GM12872 (cell line): ENCODE data around the gene VIPR2.

Experiments used
- TF ChIP-seq, protein P1 (sequence below): IDR thresholded peaks from 3 replicates; pipeline ENCODE4 v1.5.1; 2011; ENCODE audit warnings: low read depth, mild to moderate bottlenecking, low read length, moderate library complexity; ENCODE audit not compliant: insufficient read depth

The VIPR2 gene

GRCh38 chr7:159095979-159096411 lies 48.7 kb downstream of the VIPR2 start:
- TF ChIP-seq, protein P1, sequence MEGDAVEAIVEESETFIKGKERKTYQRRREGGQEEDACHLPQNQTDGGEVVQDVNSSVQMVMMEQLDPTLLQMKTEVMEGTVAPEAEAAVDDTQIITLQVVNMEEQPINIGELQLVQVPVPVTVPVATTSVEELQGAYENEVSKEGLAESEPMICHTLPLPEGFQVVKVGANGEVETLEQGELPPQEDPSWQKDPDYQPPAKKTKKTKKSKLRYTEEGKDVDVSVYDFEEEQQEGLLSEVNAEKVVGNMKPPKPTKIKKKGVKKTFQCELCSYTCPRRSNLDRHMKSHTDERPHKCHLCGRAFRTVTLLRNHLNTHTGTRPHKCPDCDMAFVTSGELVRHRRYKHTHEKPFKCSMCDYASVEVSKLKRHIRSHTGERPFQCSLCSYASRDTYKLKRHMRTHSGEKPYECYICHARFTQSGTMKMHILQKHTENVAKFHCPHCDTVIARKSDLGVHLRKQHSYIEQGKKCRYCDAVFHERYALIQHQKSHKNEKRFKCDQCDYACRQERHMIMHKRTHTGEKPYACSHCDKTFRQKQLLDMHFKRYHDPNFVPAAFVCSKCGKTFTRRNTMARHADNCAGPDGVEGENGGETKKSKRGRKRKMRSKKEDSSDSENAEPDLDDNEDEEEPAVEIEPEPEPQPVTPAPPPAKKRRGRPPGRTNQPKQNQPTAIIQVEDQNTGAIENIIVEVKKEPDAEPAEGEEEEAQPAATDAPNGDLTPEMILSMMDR = no peak

DNA sequence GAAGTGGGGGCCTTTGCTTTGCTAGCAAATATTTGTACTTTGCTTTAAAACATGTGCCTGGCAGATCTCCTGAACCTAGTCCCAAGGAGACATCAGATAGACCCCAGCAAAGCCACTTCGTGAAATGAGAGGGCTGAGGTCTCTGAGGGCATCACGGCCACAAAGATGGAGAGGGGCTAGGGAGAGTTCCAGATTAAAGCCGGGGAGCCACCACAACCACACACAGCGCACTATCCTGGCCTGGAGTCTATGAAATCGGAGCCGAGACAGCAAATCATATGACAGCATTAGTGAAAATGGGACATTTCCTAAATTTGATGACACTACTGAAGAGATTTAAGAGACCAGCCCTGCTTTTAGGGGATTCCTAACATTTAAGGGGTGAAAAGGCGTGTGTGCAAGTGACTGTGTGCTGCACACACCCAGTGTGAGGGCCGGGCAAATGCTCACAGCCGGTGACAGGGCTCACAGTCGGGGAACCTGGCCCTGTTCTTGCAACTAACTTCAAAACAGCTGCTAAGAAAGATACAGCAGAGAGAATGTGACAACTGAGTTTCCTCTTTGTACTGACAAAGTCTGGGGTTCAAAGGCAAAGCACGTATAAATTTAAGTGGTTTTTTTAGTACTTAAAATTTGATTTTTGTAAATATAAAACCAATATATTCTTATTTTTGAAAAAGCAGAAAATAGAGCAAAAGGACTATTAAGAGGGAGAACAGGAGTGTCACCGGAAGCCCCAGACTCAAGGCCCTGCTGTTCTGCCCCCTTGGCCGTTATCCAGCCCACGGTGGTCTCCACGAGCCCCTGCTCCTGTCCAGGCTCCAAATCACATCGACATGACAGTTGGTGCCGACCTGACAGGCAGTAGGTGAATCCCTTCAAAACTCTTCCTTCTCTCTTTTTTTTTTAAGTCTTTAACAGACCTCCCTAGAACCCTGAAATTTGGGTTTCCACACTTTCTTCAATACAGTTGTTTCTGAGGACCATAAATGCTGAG lies 49.5 kb downstream of the VIPR2 start:
- TF ChIP-seq, protein P1 = no peak

DNA sequence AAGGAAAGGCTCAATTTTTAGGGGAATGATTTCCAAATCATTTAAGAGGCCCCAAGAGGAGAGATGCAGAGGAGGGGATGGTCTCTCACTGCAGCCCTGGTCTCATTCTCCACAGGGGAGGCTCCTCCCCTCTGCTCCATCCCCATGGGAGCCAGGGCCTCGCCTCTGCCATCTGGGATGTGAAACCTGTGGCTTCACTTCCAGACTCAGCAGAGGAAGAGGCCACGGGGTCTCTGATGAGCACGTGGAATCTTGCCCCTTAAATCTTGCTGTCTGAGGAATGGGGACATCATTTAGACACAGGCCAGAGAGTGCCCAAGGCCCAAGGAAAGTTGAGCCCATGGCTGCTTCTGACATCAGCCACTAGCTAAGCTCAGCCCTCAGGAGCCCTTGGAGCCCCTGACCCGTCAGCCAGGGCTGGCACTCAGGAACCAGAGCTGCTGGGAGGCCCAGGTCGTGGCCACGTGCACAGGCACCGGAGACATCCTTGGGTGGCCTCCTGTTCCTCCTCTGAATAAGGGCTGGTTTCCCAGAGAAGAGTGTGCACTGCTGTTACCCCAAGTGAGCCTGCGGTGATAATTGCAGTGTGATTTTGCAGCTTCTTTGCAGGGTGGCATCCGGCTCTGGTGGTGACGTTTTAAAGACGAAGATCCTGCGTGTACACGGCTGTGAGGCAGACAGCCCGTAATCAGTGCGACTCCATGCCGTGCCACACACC lies 50.5 kb downstream of the VIPR2 start:
- TF ChIP-seq, protein P1 = no peak

DNA sequence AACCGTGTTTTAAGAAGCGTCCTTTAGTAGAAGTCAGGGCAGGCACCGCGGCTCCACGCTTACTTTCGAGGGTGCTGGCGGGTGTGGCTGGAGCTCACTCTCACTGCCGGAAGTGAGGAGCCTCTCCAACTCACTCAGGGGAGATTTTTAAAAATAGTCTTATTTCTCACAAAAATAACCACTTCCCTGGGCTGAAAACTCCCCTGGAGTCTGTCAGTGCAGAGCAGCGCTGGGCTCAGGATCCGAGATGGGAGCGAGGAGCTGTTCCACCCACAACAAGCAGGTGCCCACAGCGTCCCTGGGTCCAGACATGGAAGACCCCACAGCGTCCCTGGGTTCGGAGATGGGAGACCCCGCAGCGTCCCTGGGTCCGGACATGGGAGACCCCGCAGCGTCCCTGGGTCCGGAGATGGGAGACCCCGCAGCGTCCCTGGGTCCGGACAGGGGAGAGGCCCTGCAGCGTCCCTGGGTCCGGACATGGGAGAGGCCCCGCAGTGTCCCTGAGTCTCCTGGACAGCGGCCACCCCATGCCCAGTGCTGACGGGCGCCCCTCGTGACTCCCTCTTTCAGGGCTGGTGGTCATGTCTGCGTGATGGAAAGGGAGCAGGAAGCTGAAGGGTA lies 51.2 kb downstream of the VIPR2 start:
- TF ChIP-seq, protein P1 = no peak

DNA sequence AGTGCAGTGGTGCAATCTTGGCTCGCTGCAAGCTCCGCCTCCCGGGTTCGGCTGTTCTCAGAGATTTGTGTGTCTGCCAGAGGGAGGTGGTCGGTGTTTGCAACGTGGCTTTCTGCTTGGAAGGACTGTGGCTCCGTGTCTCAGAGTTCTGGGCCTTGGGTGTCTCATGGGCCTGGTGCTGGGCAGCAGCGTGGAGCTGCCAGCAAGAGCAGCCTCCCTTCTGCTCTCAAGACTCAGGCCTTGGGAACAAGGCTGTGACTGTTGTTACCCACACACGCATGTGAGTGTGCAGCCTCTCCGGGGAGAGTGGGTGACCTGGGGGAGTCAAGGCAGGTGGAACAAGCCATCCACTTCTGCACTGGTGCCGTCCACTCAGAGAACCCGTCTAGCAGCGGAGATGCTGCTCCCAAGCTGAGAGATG lies 52.0 kb downstream of the VIPR2 start:
- TF ChIP-seq, protein P1 = no peak

GRCh38 chr7:159091480-159092475 lies 52.9 kb downstream of the VIPR2 start:
- TF ChIP-seq, protein P1 = no peak
